PC-3 (cell line): ENCODE results near the gene TENT4B. TPM values are rescaled to one million over a fixed set of nuclear protein-coding genes. Genes with fewer than 3 reads are reported as not detected.

ENCODE experiments used
- ATAC-seq: fragments of 200-7000 bp; cut with Tn5 transposase; 2 replicates; pipeline ENCODE4 v1.9.1; 2020; ENCODE audit warnings: mild to moderate bottlenecking, moderate library complexity
- BruUV-seq: library from RNA; stranded (reverse); fragments of 400-500 nt; replicated peaks from 2 replicates; lab custom pipeline; 2021; lab: Mats Ljungman, UMichigan
- CTCF ChIA-PET: fragments of 300-600 bp; sonication (Branson Sonifier 250); formaldehyde crosslinking; loops from one replicate; lab custom pipeline; 2022; ENCODE audit warnings: antibody characterized with exemption; lab: Charles Lee
- POLR2A ChIA-PET: fragments of 300-600 bp; sonication (Branson Sonifier 250); formaldehyde crosslinking; loops from one replicate; lab custom pipeline; 2022; ENCODE audit warnings: antibody characterized with exemption; ENCODE audit not compliant: unreplicated experiment; lab: Charles Lee
- DNase-seq: peaks from one replicate; pipeline ENCODE4 v3.0.0-alpha.2; 2015
- H2AFZ ChIP-seq: fragments of 300-600 bp; sonication (generic); 2 replicates; pipeline ENCODE4 v1.6.0; 2016; ENCODE audit warnings: antibody characterized with exemption, low read length
- H3F3A ChIP-seq: fragments of 300-600 bp; sonication (generic); one replicate; pipeline ENCODE4 v1.6.0; 2017; ENCODE audit warnings: antibody characterized with exemption, low read length, control low read depth, mild to moderate bottlenecking; ENCODE audit not compliant: unreplicated experiment
- H3K27ac ChIP-seq: fragments of 300-600 bp; sonication (generic); 2 replicates; pipeline ENCODE4 v1.5.1; 2016; ENCODE audit warnings: mild to moderate bottlenecking, low read length
- H3K27me3 ChIP-seq: fragments of 300-600 bp; sonication (generic); 2 replicates; pipeline ENCODE4 v1.6.1; 2016; ENCODE audit warnings: low read length, mixed read lengths
- H3K36me3 ChIP-seq: fragments of 300-600 bp; sonication (generic); 2 replicates; pipeline ENCODE4 v1.6.1; 2016; ENCODE audit warnings: low read depth, mixed run types, low read length, mixed read lengths
- H3K4me1 ChIP-seq: fragments of 300-600 bp; sonication (generic); 2 replicates; pipeline ENCODE4 v1.5.1; 2016; ENCODE audit warnings: low read length; ENCODE audit not compliant: insufficient read depth
- H3K4me2 ChIP-seq: fragments of 300-600 bp; sonication (generic); 2 replicates; pipeline ENCODE4 v1.6.0; 2016; ENCODE audit warnings: low read length
- H3K4me3 ChIP-seq: fragments of 300-600 bp; sonication (generic); 2 replicates; pipeline ENCODE4 v1.5.1; 2016; ENCODE audit warnings: mild to moderate bottlenecking, low read length, mixed read lengths
- H3K79me2 ChIP-seq: fragments of 300-600 bp; sonication (generic); 2 replicates; pipeline ENCODE4 v1.6.1; 2017; ENCODE audit warnings: low read length, mixed read lengths
- H3K9ac ChIP-seq: fragments of 300-600 bp; sonication (generic); 2 replicates; pipeline ENCODE4 v1.6.0; 2016; ENCODE audit warnings: mild to moderate bottlenecking, low read length
- H3K9me2 ChIP-seq: fragments of 300-600 bp; sonication (generic); replicated peaks from 2 replicates; pipeline ENCODE4 v1.6.1; 2016; ENCODE audit warnings: mixed run types, low read length, mixed read lengths
- H3K9me3 ChIP-seq: fragments of 300-600 bp; sonication (generic); 2 replicates; pipeline ENCODE4 v1.6.1; 2016; ENCODE audit warnings: low read length, mixed read lengths
- H4K20me1 ChIP-seq: fragments of 300-600 bp; sonication (generic); 2 replicates; pipeline ENCODE4 v1.6.1; 2016; ENCODE audit warnings: low read length, mixed read lengths
- CTCF ChIP-seq: fragments of 300-600 bp; sonication (generic); conservative IDR thresholded peaks from 2 replicates; pipeline ENCODE4 v1.5.1; 2017; ENCODE audit warnings: antibody characterized with exemption, low read depth, mild to moderate bottlenecking, low read length
- EZH2 ChIP-seq: fragments of 300-600 bp; sonication (generic); IDR thresholded peaks from one replicate; pipeline ENCODE4 v1.6.1; 2017; ENCODE audit warnings: antibody characterized with exemption, mild to moderate bottlenecking, low read length; ENCODE audit not compliant: unreplicated experiment
- EZH2phosphoT487 ChIP-seq: fragments of 300-600 bp; sonication (generic); IDR thresholded peaks from 2 replicates; pipeline ENCODE4 v1.6.1; 2018; ENCODE audit warnings: mild to moderate bottlenecking, antibody characterized with exemption, low read length, borderline replicate concordance
- intact Hi-C: fragments of 100-400 bp; cut with micrococcal nuclease; formaldehyde crosslinking; loops from 2 replicates; pipeline ENCODE4 v1.9.0; 2023
- total RNA-seq: library from RNA; depleted of rRNA; stranded (reverse); fragments of >200 nt; gene quantifications from 2 replicates; pipeline ENCODE4 v1.2.3, GENCODE V29; 2014

TENT4B gene
- total RNA-seq, 1 experiment from 2014 or later, result 6.3 TPM

GRCh38 chr16:50272687-50273381, 119.7 kb downstream of the TENT4B start:
- intact Hi-C loops, result no loop called here
- no peaks in the 10 kb centered on the region for H3K27me3 ChIP-seq
- no peak overlapping the region for H3K4me3 ChIP-seq
- DNase-seq, result no peak
- no peaks in the 10 kb centered on the region for H3K9me2 ChIP-seq
- CTCF ChIA-PET, result no interaction called here
- no peaks in the 10 kb centered on the region for H3K4me1 ChIP-seq
- BruUV-seq, result no TSS peak
- no peak overlapping the region for H3K4me2 ChIP-seq
- no peaks in the 10 kb centered on the region for H3K79me2 ChIP-seq
- ATAC-seq, result no peak
- H3F3A ChIP-seq, result no peaks in the 10 kb centered on the region
- no peaks in the 10 kb centered on the region for H3K36me3 ChIP-seq
- TF ChIP-seq EZH2phosphoT487 (no peak), EZH2 (no peak), CTCF (no peak)
- H3K27ac ChIP-seq, result no peak overlapping the region
- H3K9ac ChIP-seq, result no peak overlapping the region
- POLR2A ChIA-PET, result no interaction called here
- no peaks in the 10 kb centered on the region for H3K9me3 ChIP-seq
- H2AFZ ChIP-seq, result no peak overlapping the region
- no peaks in the 10 kb centered on the region for H4K20me1 ChIP-seq

- H2AFZ ChIP-seq, result no peak overlapping the region
These were observed 120.2 kb downstream of the TENT4B start for GRCh38 chr16:50273382-50273690.

More at GRCh38 chr16:50273382-50273690, 120.2 kb downstream of the TENT4B start:
- H3K27me3 ChIP-seq, result no peaks in the 10 kb centered on the region
- H3F3A ChIP-seq, result no peaks in the 10 kb centered on the region
- H3K79me2 ChIP-seq, result no peaks in the 10 kb centered on the region
- BruUV-seq, result no TSS peak
- DNase-seq (no peak), ATAC-seq (no peak)
- H3K36me3 ChIP-seq, result no peaks in the 10 kb centered on the region
- H3K9ac ChIP-seq, result no peak overlapping the region
- no peaks in the 10 kb centered on the region for H4K20me1 ChIP-seq
- CTCF ChIA-PET, result no interaction called here
- no peaks in the 10 kb centered on the region for H3K9me2 ChIP-seq
- no peaks in the 10 kb centered on the region for H3K4me1 ChIP-seq
- intact Hi-C loops, result no loop called here
- no peak overlapping the region for H3K27ac ChIP-seq
- POLR2A ChIA-PET, result no interaction called here
- H3K9me3 ChIP-seq, result no peaks in the 10 kb centered on the region
- TF ChIP-seq CTCF, result no peak
- TF ChIP-seq EZH2, result no peak
- no peak for TF ChIP-seq EZH2phosphoT487
- no peak overlapping the region for H3K4me2 ChIP-seq
- H3K4me3 ChIP-seq, result no peak overlapping the region
